Gastroesophageal sphincter (tissue), 4 donors: ENCODE measurements around the gene GPS1. TPM values are rescaled to one million over a fixed set of nuclear protein-coding genes. Genes with fewer than 3 reads are reported as not detected.
"Not testable (repeated sequence)": the region's sequence is repeated elsewhere in the genome, so short reads cannot be mapped to it uniquely, and the experiment has no call there.

Source experiments
- ATAC-seq: fragments of 150-250 bp; one replicate; pipeline ENCODE4 v1.9.1; 2016; ENCODE audit warnings: mild to moderate bottlenecking, moderate library complexity
- H3K27ac ChIP-seq, 4 donors: fragments of 200-600 bp; sonication (generic) in 3 of 4; 1 replicate in 3 of 4; 2 replicates in 1 of 4; pipeline ENCODE4 v1.5.1; 2016 to 2019
- H3K27me3 ChIP-seq: fragments of 200-600 bp; sonication (generic); one replicate; pipeline ENCODE4 v1.5.1; 2019
- H3K36me3 ChIP-seq, 2 donors: fragments of 200-600 bp; sonication (generic); one replicate each; pipeline ENCODE4 v1.5.1; 2019; ENCODE audit warnings: control low read depth in 1 of 2
- H3K4me1 ChIP-seq, 3 donors: fragments of 200-600 bp; sonication (generic); 1 replicate in 2 of 3; 2 replicates in 1 of 3; pipeline ENCODE4 v1.5.1; 2016 to 2019; ENCODE audit warnings: control low read depth in 2 of 3
- H3K4me3 ChIP-seq, 2 donors: fragments of 200-600 bp; sonication (generic); one replicate each; pipeline ENCODE4 v1.5.1; 2019; ENCODE audit warnings: mild to moderate bottlenecking in 1 of 2, moderate library complexity in 1 of 2
- H3K9me3 ChIP-seq, 3 donors: fragments of 200-600 bp; sonication (generic); one replicate each; pipeline ENCODE4 v1.5.1; 2017 to 2019; ENCODE audit warnings: control low read depth in 2 of 3
- EP300 ChIP-seq: sonication (generic); formaldehyde crosslinking; IDR thresholded peaks from one replicate; pipeline ENCODE4 v1.6.1; 2017; ENCODE audit warnings: antibody characterized with exemption, mild to moderate bottlenecking
- POLR2A ChIP-seq, 2 donors: fragments of 450-650 bp; IDR thresholded peaks; one replicate each; pipeline ENCODE4 v1.6.1; 2017; ENCODE audit warnings: antibody characterized with exemption in 2 of 2, mild to moderate bottlenecking in 2 of 2, moderate library complexity in 1 of 2
- POLR2AphosphoS5 ChIP-seq: sonication (generic); formaldehyde crosslinking; IDR thresholded peaks from one replicate; pipeline ENCODE4 v1.6.1; 2017; ENCODE audit warnings: antibody characterized with exemption
- WGBS, 2 donors: methylation state at CpG; one replicate each; pipeline ENCODE4 v1.1.5; 2018; ENCODE audit warnings: low coverage in 1 of 2; 5-methylcytosine and 5-hydroxymethylcytosine counted together
- total RNA-seq, 4 donors: library from RNA; depleted of rRNA; stranded (reverse); fragments of >200 nt; gene quantifications; one replicate each; pipeline ENCODE4 v1.1.0, GENCODE V29; 2016
- TF ChIP-seq, protein P1 (sequence below), 4 experiments: fragments of 200-600 bp in 2 of 4; fragments of 450-650 bp in 2 of 4; sonication (generic) in 1 of 4; IDR thresholded peaks; one replicate each; pipeline ENCODE4 v1.5.1; 2017 to 2019; ENCODE audit warnings: antibody characterized with exemption in 4 of 4, mild to moderate bottlenecking in 2 of 4, moderate library complexity in 2 of 4

The GPS1 gene
- total RNA-seq, 4 donors from 2014 or later = 69.3 to 103 (median 77.2) TPM

DNA sequence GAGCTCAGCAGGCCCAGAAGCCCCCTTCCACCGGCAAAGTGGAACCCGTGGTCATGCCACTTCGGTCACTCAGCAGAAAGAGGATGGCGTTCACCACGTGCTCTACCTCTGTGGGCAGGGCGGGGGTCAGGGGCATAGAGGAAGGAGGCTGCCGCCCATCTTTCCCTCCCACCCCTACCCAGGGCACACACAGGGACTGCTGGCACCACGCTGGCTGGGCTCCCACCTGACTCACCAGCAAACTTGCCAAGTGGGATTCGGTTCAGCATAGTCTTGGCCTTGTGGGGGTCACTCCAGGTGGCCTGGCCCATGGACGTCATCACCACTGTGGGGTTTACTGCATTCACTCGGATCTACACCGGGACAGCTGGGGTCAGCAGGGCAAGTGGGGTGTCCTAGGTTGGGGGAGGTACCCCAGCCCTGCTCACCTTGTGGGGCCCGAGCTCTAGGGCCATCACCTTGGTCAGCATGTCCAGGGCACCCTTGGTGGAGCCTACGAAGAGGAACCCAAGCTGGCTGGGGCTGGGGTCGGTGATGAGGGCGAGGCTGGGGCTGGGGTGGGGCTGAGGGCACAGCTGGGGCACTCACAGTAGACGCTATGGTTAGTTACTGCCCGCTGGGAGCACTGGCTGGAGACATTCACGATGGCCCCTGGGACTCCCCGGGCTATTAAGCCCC, 15.6 kb upstream of the GPS1 start:
- peak overlapping the region in 3 of 4 donors; percentile 91 to 99 (median 97) for H3K27ac ChIP-seq
- H3K27me3 ChIP-seq = peaks cover 8% of the 10 kb centered on the region
- no peak for ATAC-seq
- H3K9me3 ChIP-seq = no peaks in the 10 kb centered on the region
- H3K36me3 ChIP-seq = peaks cover 0 to 18% of the 10 kb centered on the region in 2 donors
- WGBS, 2 donors = 73% methylated on average over 3 of the region's 20 CpGs; no CpG with 5 or more reads in 1 of the 2 donors
- TF ChIP-seq POLR2AphosphoS5 (no peak), EP300 (no peak), POLR2A (IDR thresholded peaks at IDR 0.05) (no peak)
- TF ChIP-seq, protein P1, sequence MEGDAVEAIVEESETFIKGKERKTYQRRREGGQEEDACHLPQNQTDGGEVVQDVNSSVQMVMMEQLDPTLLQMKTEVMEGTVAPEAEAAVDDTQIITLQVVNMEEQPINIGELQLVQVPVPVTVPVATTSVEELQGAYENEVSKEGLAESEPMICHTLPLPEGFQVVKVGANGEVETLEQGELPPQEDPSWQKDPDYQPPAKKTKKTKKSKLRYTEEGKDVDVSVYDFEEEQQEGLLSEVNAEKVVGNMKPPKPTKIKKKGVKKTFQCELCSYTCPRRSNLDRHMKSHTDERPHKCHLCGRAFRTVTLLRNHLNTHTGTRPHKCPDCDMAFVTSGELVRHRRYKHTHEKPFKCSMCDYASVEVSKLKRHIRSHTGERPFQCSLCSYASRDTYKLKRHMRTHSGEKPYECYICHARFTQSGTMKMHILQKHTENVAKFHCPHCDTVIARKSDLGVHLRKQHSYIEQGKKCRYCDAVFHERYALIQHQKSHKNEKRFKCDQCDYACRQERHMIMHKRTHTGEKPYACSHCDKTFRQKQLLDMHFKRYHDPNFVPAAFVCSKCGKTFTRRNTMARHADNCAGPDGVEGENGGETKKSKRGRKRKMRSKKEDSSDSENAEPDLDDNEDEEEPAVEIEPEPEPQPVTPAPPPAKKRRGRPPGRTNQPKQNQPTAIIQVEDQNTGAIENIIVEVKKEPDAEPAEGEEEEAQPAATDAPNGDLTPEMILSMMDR (IDR thresholded peaks at IDR 0.05) = no peak
- H3K4me3 ChIP-seq = peak overlapping the region in 1 of 2 donors; percentile 90
- peaks cover 0 to 37% (median 14%) of the 10 kb centered on the region in 3 donors for H3K4me1 ChIP-seq

DNA sequence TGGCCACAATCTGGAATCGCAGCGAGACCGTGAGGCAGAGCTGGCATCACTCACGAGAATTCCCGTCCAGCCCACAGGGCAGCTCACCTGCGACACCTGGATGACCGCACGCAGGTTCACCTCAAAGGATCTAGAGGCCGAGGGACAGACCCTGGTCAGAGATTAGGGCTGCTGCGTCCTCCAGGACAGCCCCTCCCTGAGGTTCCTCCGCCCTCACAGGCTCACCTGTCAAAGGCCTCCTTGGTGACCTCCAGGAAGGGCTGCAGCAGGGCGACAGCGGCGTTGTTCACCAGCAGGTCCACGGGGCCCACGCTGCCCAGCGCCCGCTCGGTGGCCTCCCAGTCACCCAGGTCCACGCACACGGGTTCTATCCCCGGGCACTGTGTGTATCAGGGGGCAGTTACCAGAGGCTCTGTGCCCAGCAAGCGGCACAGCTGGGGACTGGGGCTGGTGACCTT, 15.0 kb upstream of the GPS1 start:
- ATAC-seq = no peak
- Histone ChIP-seq H3K4me1 (peaks cover 0 to 35% (median 12%) of the 10 kb centered on the region in 3 donors), H3K27ac (peak overlapping the region; percentile 60 to 99 (median 94)), H3K9me3 (no peaks in the 10 kb centered on the region), H3K36me3 (peaks cover 0 to 18% of the 10 kb centered on the region in 2 donors), H3K4me3 (peak overlapping the region; percentile 51 to 90), H3K27me3 (peaks cover 8% of the 10 kb centered on the region)
- 57% methylated on average over 4 of the region's 23 CpGs; no CpG with 5 or more reads in 1 of the 2 donors for WGBS, 2 donors
- TF ChIP-seq POLR2A (IDR thresholded peaks at IDR 0.05) = no peak

DNA sequence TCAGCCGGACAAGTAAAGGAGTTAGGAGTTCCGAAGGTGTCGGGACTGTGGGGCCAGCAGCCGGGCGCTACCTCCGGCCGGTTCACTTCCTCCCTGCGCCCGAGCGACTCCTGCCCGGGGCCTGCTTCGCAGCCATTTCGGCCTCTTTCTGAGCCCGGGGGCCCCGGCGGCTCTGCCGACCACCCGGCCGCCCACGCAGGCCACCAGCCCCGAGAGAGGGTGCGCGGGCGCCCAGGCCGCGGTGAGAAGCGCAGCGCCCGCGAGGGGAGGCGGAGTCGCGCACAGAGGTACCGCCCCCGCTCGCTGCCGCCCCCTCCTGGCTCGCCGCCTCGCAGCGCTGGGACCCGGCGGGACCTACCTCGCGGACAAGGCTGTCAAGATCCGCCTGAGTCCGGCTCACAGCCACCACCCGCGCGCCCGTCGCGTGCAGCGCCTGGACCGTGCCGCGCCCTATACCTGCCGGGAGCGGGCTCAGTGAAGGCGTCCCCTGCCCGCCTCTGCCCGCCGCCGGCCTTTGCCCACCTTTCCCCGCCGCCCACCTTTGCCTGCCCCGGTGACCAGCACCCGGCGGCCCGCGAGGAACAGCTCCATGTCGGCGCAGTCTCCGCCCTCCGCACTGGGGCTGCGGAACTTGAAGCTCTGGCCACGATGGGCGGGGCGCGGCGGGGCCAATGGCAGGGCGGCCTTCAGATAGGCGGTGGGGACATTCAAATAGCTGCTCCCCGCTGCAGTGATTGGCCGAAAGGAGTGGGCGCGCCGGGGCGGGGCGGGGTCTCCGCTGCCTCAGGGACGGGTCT, 14.4 kb upstream of the GPS1 start, which contains the start of gene DCXR:
Gene DCXR, minus strand, starts transcription at position 606 of the 797 bp plus-strand sequence. Its CDS starts 15 bp downstream, at position 591.
- Histone ChIP-seq H3K27me3 (peaks cover 2% of the 10 kb centered on the region), H3K9me3 (no peaks in the 10 kb centered on the region), H3K36me3 (peaks cover 0 to 18% of the 10 kb centered on the region in 2 donors), H3K4me3 (peak within 1 kb of the TSS; percentile 51 to 90), H3K27ac (peak within 1 kb of the TSS; percentile 60 to 99 (median 94)), H3K4me1 (peaks cover 0 to 29% (median 8%) of the 10 kb centered on the region in 3 donors)
- 2% methylated on average over 9 of the region's 92 CpGs; no CpG with 5 or more reads in 1 of the 2 donors for WGBS, 2 donors
- peak; percentile 98 for ATAC-seq
- TF ChIP-seq, protein P1 (IDR thresholded peaks at IDR 0.05) = peak in 3 of 4 experiments; percentile 64 to 86 (median 79)
- TF ChIP-seq POLR2A (IDR thresholded peaks at IDR 0.05) = peak; percentile 84 to 91
- TF ChIP-seq EP300 = no peak
- peak; percentile 91 for TF ChIP-seq POLR2AphosphoS5

DNA sequence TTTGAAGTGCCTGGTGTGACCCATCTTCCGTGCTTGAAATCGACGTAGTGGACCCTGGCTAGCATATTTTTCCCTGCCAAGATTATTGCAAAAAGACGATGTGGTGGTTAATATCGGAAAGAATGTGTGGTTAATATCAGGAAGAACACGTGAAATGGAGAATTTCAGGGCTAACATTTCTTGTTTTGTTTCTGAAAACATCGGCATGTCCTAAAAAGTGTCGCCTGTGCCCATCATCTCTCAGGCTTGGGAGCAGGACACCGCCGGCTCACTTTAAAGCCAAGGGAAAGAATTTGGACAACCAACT, 13.9 kb upstream of the GPS1 start:
- Histone ChIP-seq H3K4me1 (peaks cover 0 to 26% (median 8%) of the 10 kb centered on the region in 3 donors), H3K9me3 (no peaks in the 10 kb centered on the region), H3K36me3 (peaks cover 0 to 18% of the 10 kb centered on the region in 2 donors), H3K4me3 (peak overlapping the region in 1 of 2 donors; percentile 90), H3K27me3 (no peaks in the 10 kb centered on the region), H3K27ac (peak overlapping the region; percentile 60 to 99 (median 94))
- ATAC-seq = no peak
- WGBS, 2 donors = 1 to 10% methylated on average over 2 to 10 of the region's 10 CpGs
- TF ChIP-seq, protein P1 (IDR thresholded peaks at IDR 0.05) = no peak
- TF ChIP-seq POLR2A (IDR thresholded peaks at IDR 0.05) (no peak), EP300 (no peak), POLR2AphosphoS5 (no peak)

DNA sequence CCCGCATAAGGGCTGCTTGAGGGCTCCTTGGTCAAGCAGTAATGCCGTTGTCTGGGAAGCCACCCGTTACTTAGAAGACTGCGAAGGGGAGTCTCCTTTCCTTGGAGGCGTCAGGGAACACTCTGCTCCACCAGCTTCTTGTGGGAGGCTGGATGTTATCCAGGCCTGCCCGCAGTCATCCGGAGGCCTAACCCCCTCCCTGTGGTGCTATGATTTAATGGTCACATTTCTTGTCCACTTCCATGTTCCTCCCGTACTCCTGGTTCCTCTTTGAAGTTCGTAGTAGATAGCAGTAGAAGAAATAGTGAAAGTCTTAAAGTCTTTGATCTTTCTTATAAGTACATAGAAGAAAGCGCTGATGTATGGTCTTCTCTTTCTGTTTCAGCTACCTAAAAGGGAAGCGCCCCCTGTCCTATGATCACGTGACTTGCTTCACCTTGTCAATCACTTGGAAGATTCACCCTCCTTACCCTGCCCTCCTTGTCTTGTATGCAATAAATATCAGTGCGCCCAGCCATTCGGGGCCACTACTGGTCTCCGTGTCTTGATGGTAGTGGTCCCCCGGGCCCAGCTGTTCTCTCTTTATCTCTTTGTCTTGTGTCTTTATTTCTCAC, 12.8 kb upstream of the GPS1 start:
- 84 to 90% methylated on average over 15 to 16 of the region's 16 CpGs for WGBS, 2 donors

More for the DNA sequence above, 12.8 kb upstream of the GPS1 start:
- ATAC-seq, H3K27me3 ChIP-seq, H3K27ac ChIP-seq, H3K4me3 ChIP-seq, H3K9me3 ChIP-seq: not testable (repeated sequence)
- peaks cover 0 to 18% of the 10 kb centered on the region in 2 donors for H3K36me3 ChIP-seq
- H3K4me1 ChIP-seq = peaks cover 0 to 26% (median 8%) of the 10 kb centered on the region in 3 donors
